H9 (cell line): Measurements from ENCODE around the gene AFG1L. TPM values are rescaled to one million over a fixed set of nuclear protein-coding genes. Genes with fewer than 3 reads are reported as not detected.

Experiments
- DNase-seq: peaks from one replicate; pipeline ENCODE4 v3.0.0-alpha.2; 2017
- H2AFZ ChIP-seq: one replicate; pipeline ENCODE4 v1.6.1; 2013; ENCODE audit warnings: mild to moderate bottlenecking, low read length, control low read depth, moderate library complexity
- H2AK5ac ChIP-seq: 2 replicates; pipeline ENCODE4 v1.6.1; 2013; ENCODE audit warnings: low read length, control low read depth, mixed read lengths; ENCODE audit not compliant: insufficient read length
- H2BK120ac ChIP-seq: one replicate; pipeline ENCODE4 v1.6.1; 2013; ENCODE audit warnings: low read depth, mild to moderate bottlenecking, low read length, control low read depth, inconsistent platforms; ENCODE audit not compliant: poor library complexity, severe bottlenecking
- H2BK12ac ChIP-seq: 2 replicates; pipeline ENCODE4 v1.6.1; 2013; ENCODE audit warnings: low read length, control low read depth, mixed read lengths, low read depth; ENCODE audit not compliant: insufficient read length
- H2BK15ac ChIP-seq: 2 replicates; pipeline ENCODE4 v1.6.1; 2013; ENCODE audit warnings: low read depth, low read length, control low read depth
- H2BK20ac ChIP-seq: one replicate; pipeline ENCODE4 v1.6.1; 2013; ENCODE audit warnings: low read depth, mild to moderate bottlenecking, low read length, control low read depth, inconsistent platforms; ENCODE audit not compliant: poor library complexity, severe bottlenecking
- H2BK5ac ChIP-seq: 2 replicates; pipeline ENCODE4 v1.6.1; 2013; ENCODE audit warnings: low read length, control low read depth, mixed read lengths; ENCODE audit not compliant: insufficient read length
- H3K14ac ChIP-seq: 2 replicates; pipeline ENCODE4 v1.6.1; 2013; ENCODE audit warnings: low read length, control low read depth; ENCODE audit not compliant: insufficient read depth
- H3K18ac ChIP-seq: 2 replicates; pipeline ENCODE4 v1.6.1; 2013; ENCODE audit warnings: low read depth, mild to moderate bottlenecking, mixed read lengths, low read length, control low read depth; ENCODE audit not compliant: insufficient read length
- H3K23ac ChIP-seq: 2 replicates; pipeline ENCODE4 v1.6.1; 2013; ENCODE audit warnings: low read length, control low read depth, mixed read lengths, low read depth; ENCODE audit not compliant: insufficient read length
- H3K23me2 ChIP-seq: 2 replicates; pipeline ENCODE4 v1.6.1; 2013; ENCODE audit warnings: low read depth, mild to moderate bottlenecking, mixed read lengths, low read length, control low read depth; ENCODE audit not compliant: insufficient read length, poor library complexity, severe bottlenecking
- H3K27ac ChIP-seq: 2 replicates; pipeline ENCODE4 v1.5.1; 2013; ENCODE audit warnings: low read length, control low read depth, mixed read lengths, low read depth; ENCODE audit not compliant: insufficient read length
- H3K27me3 ChIP-seq: 2 replicates; pipeline ENCODE4 v1.6.1; 2013; ENCODE audit warnings: low read length, control low read depth, inconsistent platforms; ENCODE audit not compliant: insufficient read depth
- H3K4ac ChIP-seq: 2 replicates; pipeline ENCODE4 v1.6.1; 2013; ENCODE audit warnings: low read depth, mild to moderate bottlenecking, control low read depth, inconsistent platforms, low read length, moderate library complexity
- H3K4me1 ChIP-seq: 2 replicates; pipeline ENCODE4 v1.6.1; 2013; ENCODE audit warnings: low read length, control low read depth, inconsistent platforms; ENCODE audit not compliant: insufficient read depth
- H3K4me2 ChIP-seq: 2 replicates; pipeline ENCODE4 v1.6.1; 2013; ENCODE audit warnings: low read length, control low read depth, mixed read lengths; ENCODE audit not compliant: insufficient read length, insufficient read depth
- H3K56ac ChIP-seq: 2 replicates; pipeline ENCODE4 v1.6.1; 2013; ENCODE audit warnings: low read depth, mild to moderate bottlenecking, mixed read lengths, low read length, control low read depth; ENCODE audit not compliant: insufficient read length
- H3K79me1 ChIP-seq: 2 replicates; pipeline ENCODE4 v1.6.1; 2013; ENCODE audit warnings: low read depth, mild to moderate bottlenecking, moderate library complexity, low read length, control low read depth, inconsistent platforms; ENCODE audit not compliant: insufficient read depth, poor library complexity, severe bottlenecking
- H3K79me2 ChIP-seq: 2 replicates; pipeline ENCODE4 v1.6.1; 2013; ENCODE audit warnings: low read length, control low read depth, inconsistent platforms; ENCODE audit not compliant: insufficient read depth
- H3K9ac ChIP-seq: 2 replicates; pipeline ENCODE4 v1.6.1; 2013; ENCODE audit warnings: low read length, control low read depth, mixed read lengths; ENCODE audit not compliant: insufficient read length; ENCODE audit errors: extremely low read depth
- H3K9me3 ChIP-seq: one replicate; pipeline ENCODE4 v1.6.1; 2013; ENCODE audit warnings: low read depth, low read length, inconsistent platforms; ENCODE audit not compliant: control insufficient read depth
- H3T11ph ChIP-seq: one replicate; pipeline ENCODE4 v1.6.1; 2013; ENCODE audit warnings: mild to moderate bottlenecking, low read length, control low read depth, inconsistent platforms
- H4K20me1 ChIP-seq: one replicate; pipeline ENCODE4 v1.6.1; 2013; ENCODE audit not compliant: control insufficient read depth, insufficient read length, insufficient read depth
- H4K5ac ChIP-seq: 2 replicates; pipeline ENCODE4 v1.6.1; 2013; ENCODE audit warnings: low read depth, mild to moderate bottlenecking, mixed read lengths, low read length, control low read depth; ENCODE audit not compliant: insufficient read length
- H4K8ac ChIP-seq: replicated peaks from 2 replicates; pipeline ENCODE4 v1.6.1; 2013; ENCODE audit warnings: low read length, control low read depth, mixed read lengths, low read depth; ENCODE audit not compliant: insufficient read length
- H4K91ac ChIP-seq: 2 replicates; pipeline ENCODE4 v1.6.1; 2013; ENCODE audit warnings: low read depth, mild to moderate bottlenecking, moderate library complexity, mixed read lengths, low read length, control low read depth; ENCODE audit not compliant: insufficient read length
- H3K27ac Mint-ChIP-seq, 3 experiments: 2 replicates in 2 of 3; 3 replicates in 1 of 3; pipeline ENCODE4 v1.8.0; 2020 to 2021; ENCODE audit warnings: mixed read lengths in 3 of 3, mild to moderate bottlenecking in 1 of 3, moderate library complexity in 1 of 3
- H3K27me3 Mint-ChIP-seq: 2 replicates; pipeline ENCODE4 v1.8.0; 2021; ENCODE audit warnings: low read depth, mild to moderate bottlenecking, moderate library complexity, mixed read lengths
- H3K36me3 Mint-ChIP-seq, 3 experiments: 2 replicates in 2 of 3; 3 replicates in 1 of 3; pipeline ENCODE4 v1.8.0; 2020 to 2021; ENCODE audit warnings: low read depth in 3 of 3, mixed read lengths in 3 of 3; ENCODE audit not compliant: insufficient read depth in 1 of 3
- H3K4me1 Mint-ChIP-seq, 2 experiments: 2 replicates each; pipeline ENCODE4 v1.8.0; 2020; ENCODE audit warnings: mixed read lengths in 2 of 2
- H3K4me3 Mint-ChIP-seq, 2 experiments: 2 replicates in 1 of 2; 3 replicates in 1 of 2; pipeline ENCODE4 v1.8.0; 2020 to 2021; ENCODE audit warnings: mild to moderate bottlenecking in 2 of 2, mixed read lengths in 2 of 2, moderate library complexity in 1 of 2
- H3K9me3 Mint-ChIP-seq, 2 experiments: 2 replicates in 1 of 2; 3 replicates in 1 of 2; pipeline ENCODE4 v1.8.0; 2020; ENCODE audit warnings: mild to moderate bottlenecking in 2 of 2, mixed read lengths in 2 of 2, moderate library complexity in 1 of 2
- WGBS: extraction: QIAGEN DNeasy Blood & Tissue Kit; methylation state at CpG from one replicate; pipeline ENCODE4 v1.1.7; 2013; ENCODE audit warnings: missing lambda C conversion rate, low lambda C conversion rate, mixed read lengths; ENCODE audit not compliant: insufficient read length; ENCODE audit errors: extremely low coverage; 5-methylcytosine and 5-hydroxymethylcytosine counted together
- total RNA-seq: library from RNA; stranded (reverse); gene quantifications from 2 replicates; pipeline ENCODE4 v1.2.1, GENCODE V29; 2021
- TF ChIP-seq, protein P1 (sequence below): fragments of 200-600 bp; sonication (generic); conservative IDR thresholded peaks from 3 replicates; pipeline ENCODE4 v1.8.0; 2021; ENCODE audit warnings: antibody characterized with exemption, mild to moderate bottlenecking

AFG1L gene
- total RNA-seq, 1 experiment from 2014 or later, result 4.7 TPM

DNA sequence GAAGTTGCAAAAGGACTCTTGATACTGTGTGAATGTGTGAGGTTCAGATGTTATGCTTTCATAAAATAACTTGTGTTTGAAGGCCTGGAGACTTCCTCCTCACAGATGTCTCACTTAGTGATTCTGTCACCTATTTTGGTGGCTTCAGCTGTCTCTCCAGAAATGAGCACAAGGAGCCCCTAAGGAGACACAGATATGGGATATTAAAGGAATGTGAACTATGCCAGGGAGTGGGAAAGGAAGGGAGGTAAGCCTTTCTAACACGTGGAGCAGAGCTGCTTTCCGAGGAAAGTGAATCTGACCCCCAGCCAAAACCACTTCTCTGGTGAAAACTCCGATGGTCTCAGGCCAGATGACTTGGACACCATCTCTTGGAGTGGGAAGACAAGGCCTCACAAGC, 255.4 kb downstream of the AFG1L start:
- H2BK5ac ChIP-seq, result no peak overlapping the region
- H2BK20ac ChIP-seq, result no peak overlapping the region
- H3K27ac ChIP-seq, result no peak overlapping the region
- H4K91ac ChIP-seq, result no peak overlapping the region
- Mint-ChIP-seq H3K36me3 (no peaks in the 10 kb centered on the region), H3K27ac (no peak overlapping the region), H3K4me1 (no peaks in the 10 kb centered on the region), H3K9me3 (no peaks in the 10 kb centered on the region), H3K27me3 (peaks cover 17% of the 10 kb centered on the region), H3K4me3 (no peak overlapping the region)
- no peaks in the 10 kb centered on the region for H3K27me3 ChIP-seq
- no peak overlapping the region for H3K4me2 ChIP-seq
- H4K5ac ChIP-seq, result no peak overlapping the region
- H3K23ac ChIP-seq, result no peak overlapping the region
- no peak overlapping the region for H3T11ph ChIP-seq
- H2AFZ ChIP-seq, result no peak overlapping the region
- TF ChIP-seq, protein P1, sequence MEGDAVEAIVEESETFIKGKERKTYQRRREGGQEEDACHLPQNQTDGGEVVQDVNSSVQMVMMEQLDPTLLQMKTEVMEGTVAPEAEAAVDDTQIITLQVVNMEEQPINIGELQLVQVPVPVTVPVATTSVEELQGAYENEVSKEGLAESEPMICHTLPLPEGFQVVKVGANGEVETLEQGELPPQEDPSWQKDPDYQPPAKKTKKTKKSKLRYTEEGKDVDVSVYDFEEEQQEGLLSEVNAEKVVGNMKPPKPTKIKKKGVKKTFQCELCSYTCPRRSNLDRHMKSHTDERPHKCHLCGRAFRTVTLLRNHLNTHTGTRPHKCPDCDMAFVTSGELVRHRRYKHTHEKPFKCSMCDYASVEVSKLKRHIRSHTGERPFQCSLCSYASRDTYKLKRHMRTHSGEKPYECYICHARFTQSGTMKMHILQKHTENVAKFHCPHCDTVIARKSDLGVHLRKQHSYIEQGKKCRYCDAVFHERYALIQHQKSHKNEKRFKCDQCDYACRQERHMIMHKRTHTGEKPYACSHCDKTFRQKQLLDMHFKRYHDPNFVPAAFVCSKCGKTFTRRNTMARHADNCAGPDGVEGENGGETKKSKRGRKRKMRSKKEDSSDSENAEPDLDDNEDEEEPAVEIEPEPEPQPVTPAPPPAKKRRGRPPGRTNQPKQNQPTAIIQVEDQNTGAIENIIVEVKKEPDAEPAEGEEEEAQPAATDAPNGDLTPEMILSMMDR, result no peak
- H2BK12ac ChIP-seq, result no peak overlapping the region
- H3K4me1 ChIP-seq, result no peaks in the 10 kb centered on the region
- no peak overlapping the region for H3K18ac ChIP-seq
- H3K14ac ChIP-seq, result no peak overlapping the region
- no peaks in the 10 kb centered on the region for H3K79me1 ChIP-seq
- no peaks in the 10 kb centered on the region for H3K23me2 ChIP-seq
- no peaks in the 10 kb centered on the region for H3K9me3 ChIP-seq
- no peak for DNase-seq
- WGBS, result no CpG with 5 or more reads among the region's 3 CpGs
- H3K9ac ChIP-seq, result no peak overlapping the region
- H4K8ac ChIP-seq, result no peak overlapping the region
- no peak overlapping the region for H2BK120ac ChIP-seq
- no peak overlapping the region for H2AK5ac ChIP-seq
- no peak overlapping the region for H3K4ac ChIP-seq
- H3K56ac ChIP-seq, result no peak overlapping the region
- no peak overlapping the region for H2BK15ac ChIP-seq
- H3K79me2 ChIP-seq, result no peaks in the 10 kb centered on the region
- H4K20me1 ChIP-seq, result no peaks in the 10 kb centered on the region
